NAMALWA (cell line): Measurements from ENCODE around the gene SUGCT.

Experiments used
- DNase-seq: peaks from one replicate; pipeline ENCODE4 v3.0.0-alpha.2; 2015; ENCODE audit warnings: low spot score

SUGCT gene

DNA sequence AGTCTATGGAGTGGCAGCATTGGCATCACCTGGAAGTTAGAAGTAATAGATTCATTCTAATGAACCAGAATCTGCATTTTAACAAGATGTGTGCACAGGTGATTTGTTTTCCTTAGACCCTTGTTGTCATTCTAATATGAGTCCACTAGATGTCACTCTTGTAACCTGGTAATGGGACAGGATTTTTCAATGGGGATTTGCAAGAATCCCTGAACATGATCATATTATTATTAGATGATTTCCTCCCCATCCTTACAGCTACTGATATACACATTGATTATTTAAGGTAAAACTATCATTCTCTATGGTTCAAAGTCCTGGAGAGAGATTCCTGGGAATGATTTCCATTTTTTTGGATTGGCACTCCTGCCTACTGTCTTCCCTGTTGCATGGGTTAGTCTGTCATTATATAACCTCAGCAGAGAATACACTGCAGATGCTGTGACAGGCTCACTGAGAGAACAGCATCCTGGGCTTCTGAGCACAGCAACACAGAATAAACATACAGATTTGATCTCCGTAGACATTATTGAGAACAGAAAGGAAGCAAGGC, 194.9 kb downstream of the SUGCT start:
- DNase-seq, result peak; percentile 77

DNA sequence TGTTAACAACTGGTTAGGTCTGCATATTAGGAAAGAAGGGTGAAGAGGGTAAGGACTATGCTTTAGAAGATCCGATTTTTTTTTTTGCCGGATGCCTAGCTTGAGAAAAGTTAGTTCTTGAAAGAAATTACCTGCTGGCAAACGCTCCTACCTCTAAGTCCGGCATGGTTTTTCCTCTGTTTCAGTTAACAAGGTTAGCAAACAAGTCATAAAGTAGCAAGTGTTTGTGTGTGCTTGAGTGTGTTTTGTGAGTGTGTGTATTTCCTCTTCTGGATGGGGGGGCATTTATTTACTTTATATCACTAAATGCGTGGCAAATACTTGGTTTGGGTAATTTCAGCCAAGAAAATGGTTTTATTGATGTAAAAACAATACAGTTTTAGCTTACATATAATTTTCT, 195.6 kb downstream of the SUGCT start:
- no peak for DNase-seq

DNA sequence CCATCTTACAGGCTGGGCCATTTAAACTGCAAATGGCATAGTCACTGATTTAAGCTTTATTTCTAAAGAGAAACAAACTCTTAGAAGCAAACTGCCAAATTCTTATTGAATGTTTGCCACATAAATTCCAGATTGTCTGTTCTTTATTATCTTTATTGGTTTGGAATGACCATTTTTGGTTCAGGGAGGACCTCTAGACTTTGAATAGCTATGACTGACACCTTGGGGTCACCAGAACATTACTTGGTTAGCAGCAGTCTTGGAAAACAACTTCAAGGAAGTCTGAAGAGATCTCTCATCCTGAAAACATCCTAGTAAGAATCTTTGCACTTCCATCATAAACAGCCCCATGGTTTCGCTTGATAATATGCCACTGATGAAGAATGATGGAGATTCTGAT, 197.1 kb downstream of the SUGCT start:
- DNase-seq, result no peak

DNA sequence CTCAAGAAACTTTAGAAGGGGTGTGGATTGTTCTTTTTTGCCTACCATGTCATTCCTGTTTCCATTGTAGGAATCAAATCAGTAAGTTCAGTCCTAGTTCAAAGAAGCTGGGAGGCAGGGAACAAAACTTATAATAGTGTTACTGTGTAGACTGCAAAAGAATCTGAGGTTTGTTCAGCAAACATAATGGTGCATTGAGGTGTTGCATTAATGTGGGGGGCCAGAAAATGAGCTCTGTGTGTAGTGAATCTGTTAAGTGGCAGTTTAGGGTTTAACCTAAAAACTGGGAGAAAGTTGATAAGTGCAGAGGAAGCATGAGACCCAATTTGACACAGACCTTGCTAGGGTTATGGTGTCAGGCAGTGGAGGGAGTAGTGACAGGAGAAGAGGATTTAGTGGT, 197.7 kb downstream of the SUGCT start:
- no peak for DNase-seq

DNA sequence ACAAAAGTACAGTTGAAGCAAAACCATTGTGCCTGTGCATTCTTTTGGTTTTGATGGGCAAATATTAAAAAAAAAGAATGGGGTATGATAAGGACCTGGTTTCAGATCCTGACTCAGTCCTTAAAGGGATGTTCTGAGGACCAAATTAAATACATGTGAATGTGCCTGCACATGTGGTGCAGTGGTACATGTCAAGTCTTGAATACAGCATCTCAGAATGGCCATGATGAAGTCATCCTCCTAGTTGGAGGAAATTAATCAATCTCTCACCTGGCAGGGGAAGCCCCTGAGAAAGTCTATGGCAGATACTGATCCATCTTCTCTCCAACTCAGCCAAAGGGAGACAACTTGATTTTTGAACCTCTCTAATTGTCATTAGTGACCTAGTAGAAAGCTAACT, 207.0 kb downstream of the SUGCT start:
- DNase-seq, result no peak

DNA sequence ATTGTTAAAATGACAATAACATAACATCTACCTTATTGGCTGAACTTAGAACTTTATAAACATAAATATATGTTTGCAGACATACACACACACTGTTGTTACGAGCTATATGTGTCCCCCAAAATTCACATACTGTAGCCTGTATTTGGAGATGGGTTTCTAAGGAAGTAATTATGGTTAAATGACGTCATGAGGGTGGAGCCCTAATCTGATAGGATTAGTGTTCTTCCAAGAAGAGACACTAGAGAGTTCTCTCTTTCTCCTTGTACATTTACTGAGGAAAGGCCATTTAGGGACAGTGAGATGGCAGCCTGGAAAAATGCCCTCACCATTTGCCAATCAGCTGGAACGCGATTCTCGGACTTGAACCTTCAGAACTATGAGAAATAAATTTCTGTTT, 211.7 kb downstream of the SUGCT start:
- DNase-seq, result no peak

DNA sequence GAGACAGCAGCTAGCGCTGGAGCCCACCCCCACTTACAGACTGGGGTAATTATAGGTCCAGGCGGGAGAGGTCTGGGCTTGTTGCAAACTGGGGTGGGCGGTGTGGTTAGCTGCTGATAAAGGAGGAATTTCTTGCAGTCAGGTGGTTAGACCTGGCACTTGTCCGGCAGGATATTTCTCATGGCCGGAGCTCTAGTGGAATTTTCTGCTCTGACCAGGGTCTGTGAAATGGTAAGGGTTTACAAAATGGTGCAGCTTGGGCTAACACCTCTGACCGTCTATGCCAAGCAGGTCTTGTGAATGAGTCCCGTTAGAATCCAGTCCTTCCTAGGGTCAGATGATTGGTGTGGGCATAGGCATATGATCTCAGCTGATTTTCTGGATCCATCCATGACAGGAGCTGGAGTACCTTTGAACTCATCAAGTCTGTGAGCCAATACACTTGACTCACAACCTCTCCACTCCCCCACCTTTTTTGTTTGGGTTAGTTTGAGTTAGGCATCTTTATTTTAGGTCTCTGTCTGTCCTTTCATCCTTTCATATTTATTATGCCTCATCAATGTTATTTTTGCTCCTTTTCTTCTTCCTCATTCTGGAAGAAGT, 213.4 kb downstream of the SUGCT start:
- no peak for DNase-seq

DNA sequence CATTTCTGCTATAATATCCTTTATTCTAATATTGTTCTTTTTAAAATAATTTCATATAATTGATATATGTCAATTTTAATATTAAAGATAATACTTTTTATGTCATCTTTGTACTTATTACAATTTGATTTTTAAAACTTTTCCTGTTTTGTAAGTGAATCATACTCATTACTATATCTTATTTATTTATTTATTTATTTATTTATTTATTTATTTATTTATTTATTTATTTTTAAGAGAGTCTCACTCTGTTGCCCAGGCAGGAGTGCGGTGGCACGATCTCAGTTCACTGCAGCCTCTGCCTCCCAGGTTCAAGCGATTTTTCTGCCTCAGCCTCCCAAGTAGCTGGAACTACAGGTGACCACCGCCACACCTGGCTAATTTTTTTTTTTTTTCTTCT, 215.3 kb downstream of the SUGCT start:
- no peak for DNase-seq

DNA sequence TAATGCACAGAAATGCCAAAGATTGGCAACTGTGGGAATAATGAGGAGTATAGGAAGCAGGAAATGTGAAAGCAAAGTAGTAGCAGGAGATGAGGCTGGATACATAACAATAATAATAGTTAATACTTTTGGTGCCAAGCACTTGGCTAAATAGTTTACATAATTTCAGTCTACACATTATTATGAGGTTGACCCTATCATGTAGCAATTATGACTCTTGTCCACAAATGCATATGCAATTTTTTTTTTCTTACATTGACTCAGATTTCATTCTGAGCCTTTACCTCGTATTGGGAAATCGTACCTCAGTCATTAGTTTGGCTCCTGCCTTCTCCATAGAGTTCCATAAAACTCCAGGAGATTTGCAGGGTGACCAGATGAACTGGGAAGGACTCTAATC, 219.9 kb downstream of the SUGCT start:
- no peak for DNase-seq

DNA sequence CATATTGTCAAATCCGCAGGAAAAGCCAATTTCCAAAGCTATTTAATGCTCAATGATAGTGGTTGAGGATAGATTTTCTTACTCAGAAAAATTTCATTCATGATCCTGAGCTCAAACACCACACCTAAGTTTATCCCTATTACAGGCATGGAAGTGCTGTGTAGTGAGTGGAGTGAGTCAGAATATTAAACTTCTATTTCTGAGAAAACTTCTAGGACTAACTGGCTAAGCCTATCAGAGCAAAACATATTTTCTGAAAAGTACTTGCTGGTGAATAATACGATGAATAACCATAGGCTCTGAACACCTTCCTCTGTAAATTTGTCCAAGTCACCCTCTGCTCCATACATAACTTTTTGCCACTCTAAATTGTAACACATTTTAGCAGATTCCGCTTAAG, 221.5 kb downstream of the SUGCT start:
- no peak for DNase-seq

DNA sequence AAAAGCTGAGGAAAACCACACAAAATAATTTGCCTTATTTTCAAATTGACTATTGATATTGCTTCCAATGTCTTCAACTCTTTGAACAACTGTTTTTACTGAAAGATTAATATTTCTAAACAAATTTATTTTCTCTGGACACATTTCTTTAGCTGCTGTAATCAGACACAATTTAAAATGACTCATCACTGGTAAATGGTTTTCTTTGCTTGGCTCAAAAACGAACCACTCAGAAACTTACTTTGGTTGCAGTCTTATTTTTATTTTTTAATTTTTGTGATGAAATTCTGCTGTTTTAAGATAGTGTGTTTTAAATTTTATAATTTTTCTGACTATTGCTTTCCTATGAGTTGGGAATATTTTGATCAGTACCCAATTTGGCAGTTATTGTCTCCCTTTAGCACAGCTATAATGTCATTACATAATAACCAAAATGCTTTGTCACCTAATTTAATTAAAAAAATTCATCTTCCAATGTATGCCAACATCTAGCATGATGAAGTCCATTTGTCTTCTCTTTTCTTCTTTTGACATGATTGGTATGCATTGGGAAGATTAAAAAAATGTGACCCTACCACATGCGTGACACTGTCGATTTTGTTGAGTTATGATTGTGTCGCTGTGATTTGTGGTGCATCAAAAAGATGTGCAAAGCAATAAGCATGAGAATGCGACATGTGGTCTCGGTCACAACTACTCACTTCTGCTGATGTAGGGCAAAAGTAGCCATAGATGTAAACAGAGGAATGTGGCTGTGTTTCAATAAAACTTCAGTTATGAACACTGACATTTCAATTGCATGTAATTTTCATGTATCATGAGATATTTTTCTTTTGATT, 222.3 kb downstream of the SUGCT start:
- DNase-seq, result no peak

DNA sequence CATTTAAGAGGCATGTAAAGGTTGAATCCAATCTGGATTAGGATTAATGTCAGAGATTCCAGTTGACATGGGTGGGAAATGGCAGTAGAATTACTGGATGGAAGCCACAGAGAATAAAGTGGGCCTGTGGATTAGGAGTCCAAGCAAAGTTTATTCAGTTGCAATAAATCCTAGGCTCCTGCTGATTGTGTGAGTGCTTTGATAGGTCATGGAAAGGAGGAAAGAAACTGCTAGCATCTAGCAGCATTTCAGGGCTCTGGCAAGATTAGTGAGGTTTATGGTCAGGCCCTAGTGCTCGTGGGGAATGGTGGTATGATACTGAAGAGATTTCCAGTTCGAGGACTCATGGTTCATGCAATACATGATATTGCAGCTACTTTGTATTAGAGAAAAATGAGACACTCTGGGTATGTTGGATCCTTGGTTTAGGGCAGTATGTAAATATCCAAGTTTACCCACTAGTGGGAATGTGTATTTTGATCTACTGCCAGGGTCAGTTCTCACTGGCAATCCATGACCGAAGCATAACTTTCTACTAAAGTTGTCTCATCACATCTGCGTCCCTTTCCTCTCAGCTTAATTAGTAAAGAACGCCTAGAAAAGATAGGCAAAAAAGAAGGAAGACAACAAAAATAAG, 235.0 kb downstream of the SUGCT start:
- no peak for DNase-seq

DNA sequence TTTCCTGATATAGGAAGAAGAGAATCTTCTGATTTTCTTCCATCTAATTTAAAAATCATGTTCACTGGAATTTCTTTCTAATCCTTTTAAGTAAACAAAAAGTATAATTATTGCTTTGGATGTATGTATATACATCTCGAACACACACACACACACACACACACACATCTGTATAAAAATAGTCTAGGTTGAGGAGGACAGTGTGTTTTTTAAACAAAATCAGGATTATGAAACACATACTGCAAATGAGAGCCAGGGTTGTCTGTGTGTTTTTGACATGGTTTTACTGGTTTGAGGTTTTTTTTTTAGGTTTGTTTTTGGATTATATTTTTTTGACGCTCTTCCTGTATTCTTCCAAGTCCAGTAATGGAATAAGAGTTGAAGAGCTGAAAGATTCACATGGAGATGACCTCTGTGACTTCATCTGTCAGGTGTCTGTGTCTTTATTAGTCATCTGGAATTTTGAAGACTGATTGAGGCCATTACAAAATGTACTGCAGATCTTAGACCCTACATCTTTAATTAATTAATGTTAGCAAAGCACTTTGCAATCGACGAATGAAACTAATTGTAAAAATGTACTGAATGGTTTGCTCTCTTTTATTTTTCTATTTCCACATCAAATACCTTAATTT, 237.1 kb downstream of the SUGCT start:
- no peak for DNase-seq

DNA sequence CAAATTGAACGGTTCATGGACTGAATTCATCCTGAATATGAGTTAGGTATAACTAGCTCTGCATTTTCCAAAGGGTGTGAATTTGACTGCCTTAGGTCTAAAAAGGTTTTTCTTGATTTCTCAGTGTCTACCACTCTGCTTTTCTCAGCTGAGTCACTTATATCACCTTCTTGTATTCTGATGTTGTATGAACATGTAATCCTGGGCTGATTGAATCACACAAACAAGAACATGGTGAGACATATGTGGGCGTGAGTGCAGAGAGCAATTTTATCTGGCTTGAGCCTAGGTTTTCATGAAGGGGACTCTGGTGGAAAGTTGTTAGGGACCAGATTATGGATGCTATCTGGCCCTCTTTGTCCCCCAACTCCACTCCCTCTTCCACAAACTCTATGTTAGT, 239.8 kb downstream of the SUGCT start:
- no peak for DNase-seq

DNA sequence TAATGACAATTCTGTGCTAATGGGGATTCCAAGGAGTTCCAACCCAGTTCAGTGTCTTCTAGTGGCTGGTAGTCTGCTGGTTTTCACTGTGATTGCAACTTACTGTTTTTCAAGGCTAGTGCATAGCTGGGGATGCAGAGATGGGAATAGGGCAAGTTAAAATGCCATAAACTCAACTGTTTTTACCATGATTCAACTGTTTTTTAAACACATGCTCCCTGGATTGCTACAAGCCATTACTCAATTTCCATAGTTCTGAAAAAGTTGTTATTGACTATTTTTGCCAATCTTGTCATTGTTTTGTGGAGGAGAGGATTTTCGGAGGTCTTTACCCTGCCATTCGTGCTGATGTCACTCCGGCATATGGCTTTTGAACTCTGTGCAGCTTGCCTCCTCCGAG, 245.3 kb downstream of the SUGCT start:
- no peak for DNase-seq

DNA sequence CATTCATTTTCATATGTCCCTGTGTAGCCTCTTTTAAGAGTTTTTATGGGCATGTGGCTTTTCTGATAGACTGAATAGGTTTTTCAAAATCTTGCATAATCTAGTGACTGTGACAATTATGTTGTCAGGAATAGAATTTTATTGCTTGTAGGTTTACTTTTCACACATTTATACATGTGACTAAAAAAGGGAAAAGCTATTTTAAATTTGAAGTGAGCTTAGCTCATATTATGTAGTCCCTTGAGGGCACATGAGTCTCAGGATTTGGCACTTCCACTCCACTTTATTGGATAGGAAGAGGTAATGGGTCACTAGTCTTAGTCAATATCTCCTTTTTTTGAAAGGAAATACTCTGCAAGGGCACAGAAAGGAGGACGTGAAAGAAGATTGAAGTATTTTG, 247.3 kb downstream of the SUGCT start:
- DNase-seq, result no peak

DNA sequence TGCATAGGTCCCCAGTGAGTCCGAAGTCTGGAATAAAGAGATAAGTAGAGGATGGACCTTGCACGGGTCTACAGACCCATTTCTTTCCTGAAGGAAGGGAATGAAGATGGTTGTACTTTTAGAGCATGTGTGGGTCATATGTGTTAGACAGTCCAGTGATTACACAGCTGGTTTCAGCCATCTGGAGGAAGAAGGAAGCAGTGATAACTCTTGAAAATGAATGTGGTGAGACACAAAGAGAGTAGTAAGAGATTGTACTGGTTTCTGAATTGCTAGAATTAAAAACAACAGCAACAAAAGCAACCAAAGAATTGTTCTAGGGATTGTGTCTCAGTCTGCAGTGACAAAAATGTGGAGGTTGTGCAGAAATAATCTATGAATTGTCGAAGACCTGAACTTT, 258.9 kb downstream of the SUGCT start:
- DNase-seq, result peak; percentile 57

DNA sequence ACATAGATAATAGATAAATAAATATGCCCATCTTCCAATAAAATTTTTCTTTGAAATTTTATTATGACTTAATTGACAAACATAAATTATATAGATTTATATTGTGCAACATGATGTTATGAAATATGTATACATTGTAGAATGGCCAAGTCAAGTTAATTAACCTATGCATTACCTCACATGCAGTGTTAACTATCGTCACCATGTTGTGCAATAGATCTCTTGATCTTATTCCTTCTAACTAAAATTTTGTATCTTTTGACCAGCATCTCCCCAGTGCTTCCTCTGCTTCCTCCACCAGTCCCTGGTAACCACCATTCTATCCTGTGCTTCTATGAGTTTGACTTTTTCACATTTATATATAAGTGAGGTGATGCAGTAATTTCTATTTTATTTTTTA, 259.6 kb downstream of the SUGCT start:
- DNase-seq, result no peak

DNA sequence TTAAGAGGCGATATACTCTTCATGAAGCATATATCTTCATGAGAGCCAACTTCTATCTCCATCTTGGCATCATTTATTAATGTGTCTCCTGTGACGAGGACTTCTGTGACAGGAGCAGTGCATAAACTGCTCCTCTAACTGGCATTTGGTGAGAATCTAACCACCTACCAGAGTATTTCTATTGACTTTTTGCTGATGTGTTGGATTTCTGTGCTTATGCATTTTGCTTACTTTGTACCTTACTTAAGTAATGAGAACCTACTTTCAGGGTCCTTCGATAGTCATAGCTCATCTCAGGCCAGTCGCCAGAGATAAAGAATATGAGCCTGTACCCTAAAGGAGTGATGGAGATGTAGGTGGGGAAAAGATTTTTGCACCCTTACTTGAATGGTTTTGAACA, 265.7 kb downstream of the SUGCT start:
- DNase-seq, result no peak

DNA sequence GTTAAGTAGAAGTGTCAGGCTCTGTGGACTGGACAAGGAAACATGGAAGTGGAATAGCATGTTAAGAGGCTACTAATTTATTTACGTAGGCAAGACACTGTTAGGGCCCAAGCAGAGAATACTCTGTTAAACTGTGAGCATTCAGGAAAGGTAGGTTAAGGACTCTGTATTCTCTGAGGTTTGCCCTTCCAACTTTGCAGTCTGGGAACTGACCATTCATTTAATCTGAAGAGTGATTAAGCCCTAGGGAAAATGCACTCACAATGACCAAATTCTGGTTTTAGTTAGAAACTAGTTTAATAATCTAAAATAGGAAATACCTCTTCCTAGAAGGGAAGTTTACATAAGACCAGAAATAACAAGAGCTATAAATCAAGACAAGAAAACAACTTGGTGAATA, 266.6 kb downstream of the SUGCT start:
- no peak for DNase-seq

DNA sequence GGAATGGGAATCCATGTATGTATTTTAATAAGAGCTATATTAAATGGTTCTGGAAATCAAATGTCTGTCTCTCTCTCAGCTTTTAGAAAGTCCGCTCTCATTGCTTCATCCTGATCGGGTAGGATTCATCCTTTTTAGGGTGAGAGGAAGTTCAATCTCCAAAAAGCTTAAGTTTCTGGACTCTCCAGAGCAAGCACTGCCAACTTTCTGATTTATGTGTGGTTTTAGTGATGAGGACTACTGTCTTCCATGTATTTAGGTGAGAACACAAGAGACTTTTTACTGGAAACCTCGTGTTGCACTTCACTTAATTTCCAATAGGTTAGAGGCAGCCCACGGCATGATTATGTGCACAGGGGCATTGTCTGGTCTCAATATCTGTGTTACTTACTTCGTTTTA, 267.9 kb downstream of the SUGCT start:
- DNase-seq, result no peak

DNA sequence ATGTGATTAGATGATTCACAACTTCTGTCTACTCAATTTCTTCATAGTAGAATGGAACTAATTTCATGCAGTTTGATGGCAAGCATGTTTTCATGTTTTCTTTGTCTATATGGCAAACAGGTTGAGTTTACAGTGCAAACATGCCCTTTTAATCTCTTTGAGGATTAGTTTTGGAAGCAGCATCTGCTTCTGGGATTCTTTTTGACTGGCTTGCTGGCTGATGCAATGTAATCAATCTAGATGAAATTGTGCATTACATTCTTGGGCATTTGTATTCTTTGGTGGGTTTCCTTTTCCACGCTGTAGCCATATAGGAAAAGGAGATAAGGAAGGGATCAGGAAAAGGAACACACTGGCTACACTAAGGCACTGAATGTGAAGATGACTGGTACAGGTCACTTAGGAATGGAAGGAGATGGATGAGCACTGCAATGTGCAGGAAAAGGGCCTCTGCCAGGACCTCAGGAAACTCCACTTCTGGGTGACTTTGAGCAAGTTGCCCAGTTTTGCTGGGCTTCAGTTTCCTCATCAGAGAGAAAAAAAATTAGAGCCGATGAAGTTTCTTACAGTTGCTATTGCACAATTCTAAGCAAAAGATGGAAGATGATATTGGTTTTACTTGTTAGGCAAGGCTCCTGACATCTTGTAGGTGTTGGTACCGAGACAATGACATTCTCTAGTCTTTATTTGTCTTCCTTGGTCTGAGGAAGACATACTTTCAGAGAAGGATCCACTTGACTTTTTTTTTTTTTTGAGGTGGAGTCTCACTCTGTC, 269.1 kb downstream of the SUGCT start:
- DNase-seq, result no peak
